B cell (primary cell): ENCODE data around the gene CADPS.

Experiments
- CTCF ChIP-seq: fragments of 200-600 bp; IDR thresholded peaks from one replicate; pipeline ENCODE4 v1.8.0; 2022; ENCODE audit warnings: antibody characterized with exemption, mild to moderate bottlenecking
- EZH2 ChIP-seq: IDR thresholded peaks from 2 replicates; pipeline ENCODE4 v1.6.1; 2012; ENCODE audit warnings: borderline replicate concordance, low read depth, mild to moderate bottlenecking, moderate library complexity, low read length; ENCODE audit not compliant: insufficient read depth, poor library complexity, severe bottlenecking

DNA sequence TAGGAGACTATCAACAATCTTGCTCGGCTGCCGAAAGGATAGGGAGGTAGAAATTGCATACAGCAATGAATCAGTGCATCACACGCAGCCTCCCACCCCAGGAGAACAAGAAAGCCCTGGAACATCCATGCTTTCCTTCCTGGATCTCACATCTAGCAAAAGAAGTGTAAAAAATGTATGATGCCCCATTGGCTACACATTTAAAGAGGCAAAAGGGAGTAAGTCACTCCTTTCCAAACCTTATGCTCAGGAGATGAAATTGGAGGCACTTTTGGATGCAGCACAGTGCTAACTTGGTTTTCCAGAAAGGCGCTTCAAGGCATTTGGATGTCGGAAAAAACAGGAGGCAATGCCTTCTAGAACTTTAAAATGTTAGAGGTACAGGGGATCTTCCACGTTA lies 469.6 kb downstream of the CADPS start:
- no peak for TF ChIP-seq EZH2
- TF ChIP-seq CTCF, result no peak
